Measurements from ENCODE around the gene CHAD. TPM values are rescaled to one million over a fixed set of nuclear protein-coding genes. Genes with fewer than 3 reads are reported as not detected.
"Not testable (repeated sequence)": the region's sequence is repeated elsewhere in the genome, so short reads cannot be mapped to it uniquely, and the experiment has no call there.

Gene CHAD
- total and polyA plus RNA-seq, 12 donors = 1.7 to 26.6 (median 7.0) TPM

- peak in 3 of 7 donors; percentile 21 to 73 (median 45) for DNase-seq
- H3K36me3 ChIP-seq (replicated peaks in 1 of 2) = peaks cover 0 to 21% of the 10 kb centered on the region in 2 donors
- no peaks in the 10 kb centered on the region for H3K9me3 ChIP-seq (replicated peaks in 1 of 3)
- no peak for TF ChIP-seq POLR2A (IDR thresholded peaks at IDR 0.05)
- TF ChIP-seq CTCF (IDR thresholded peaks at IDR 0.05) = no peak
- H3K4me1 ChIP-seq (replicated peaks in 1 of 2) = peaks cover 12 to 17% of the 10 kb centered on the region in 2 donors
- H3K27ac ChIP-seq = no peak overlapping the region
- intact Hi-C loops (cut with DNase I) = loop anchor here in 1 of 2 donors (5.0 kb wide), 1 partner anchor 109 kb away; no protein-coding TSS in a partner anchor
- H3K4me3 ChIP-seq = no peak overlapping the region
- no peaks in the 10 kb centered on the region for H3K27me3 ChIP-seq
- 67 to 80% (median 70%) methylated on average over 18 of the region's 18 CpGs for WGBS, 4 donors
Measured at GRCh38 chr17:50476545-50477315, 8.1 kb upstream of the CHAD start.

- peaks cover 0 to 24% of the 10 kb centered on the region in 2 donors for H3K36me3 ChIP-seq (replicated peaks in 1 of 2)
- 31 to 73% (median 40%) methylated on average over 5 to 28 of the region's 33 CpGs for WGBS, 4 donors
- not testable (repeated sequence) for DNase-seq; H3K9me3 ChIP-seq (replicated peaks in 1 of 3); H3K27me3 ChIP-seq; H3K4me3 ChIP-seq
- H3K27ac ChIP-seq = peak overlapping the region in 1 of 5 donors; percentile 20
- H3K4me1 ChIP-seq (replicated peaks in 1 of 2) = peaks cover 12 to 17% of the 10 kb centered on the region in 2 donors
- intact Hi-C loops (cut with DNase I) = loop anchor here in 1 of 2 donors (5.0 kb wide), 1 partner anchor 109 kb away; no protein-coding TSS in a partner anchor
Measured at GRCh38 chr17:50475775-50476544, 7.3 kb upstream of the CHAD start.

- Histone ChIP-seq H3K4me1 (replicated peaks in 1 of 2) (peaks cover 13 to 17% of the 10 kb centered on the region in 2 donors), H3K27me3 (no peaks in the 10 kb centered on the region), H3K9me3 (replicated peaks in 1 of 3) (no peaks in the 10 kb centered on the region), H3K36me3 (replicated peaks in 1 of 2) (peaks cover 0 to 24% of the 10 kb centered on the region in 2 donors), H3K27ac (no peak overlapping the region), H3K4me3 (no peak overlapping the region)
- intact Hi-C loops (cut with DNase I) = loop anchor here in 1 of 2 donors (5.0 kb wide), 1 partner anchor 108 kb away; no protein-coding TSS in a partner anchor
- DNase-seq = no peak
- 72 to 77% (median 75%) methylated on average over 4 of the region's 4 CpGs for WGBS, 4 donors
- no peak for TF ChIP-seq POLR2A (IDR thresholded peaks at IDR 0.05)
Measured at GRCh38 chr17:50475362-50475761, 6.7 kb upstream of the CHAD start.

GRCh38 chr17:50474523-50474922, 5.8 kb upstream of the CHAD start:
- WGBS, 4 donors = 60 to 80% (median 67%) methylated on average over 5 to 6 of the region's 6 CpGs
- peaks cover 0 to 24% of the 10 kb centered on the region in 2 donors for H3K36me3 ChIP-seq (replicated peaks in 1 of 2)
- no peaks in the 10 kb centered on the region for H3K27me3 ChIP-seq
- peak in 2 of 7 donors; percentile 15 to 35 for DNase-seq
- H3K27ac ChIP-seq = no peak overlapping the region
- intact Hi-C loops (cut with DNase I) = loop anchor here in 1 of 2 donors (5.0 kb wide), 1 partner anchor 117 kb away; no protein-coding TSS in a partner anchor
- peaks cover 18% of the 10 kb centered on the region in 2 donors for H3K4me1 ChIP-seq (replicated peaks in 1 of 2)
- TF ChIP-seq POLR2A (IDR thresholded peaks at IDR 0.05) (no peak), CTCF (IDR thresholded peaks at IDR 0.05) (no peak)
- H3K4me3 ChIP-seq = no peak overlapping the region
- no peaks in the 10 kb centered on the region for H3K9me3 ChIP-seq (replicated peaks in 1 of 3)

- intact Hi-C loops (cut with DNase I) = loop anchor here in 1 of 2 donors (5.0 kb wide), 1 partner anchor 117 kb away; no protein-coding TSS in a partner anchor
- DNase-seq = peak in 1 of 7 donors; percentile 15
- H3K4me3 ChIP-seq = no peak overlapping the region
Measured at GRCh38 chr17:50473901-50474300, 5.2 kb upstream of the CHAD start.

GRCh38 chr17:50472761-50473161, 4.1 kb upstream of the CHAD start:
- not testable (repeated sequence) for H3K9me3 ChIP-seq (replicated peaks in 1 of 3); H3K27ac ChIP-seq; H3K27me3 ChIP-seq; H3K4me3 ChIP-seq; DNase-seq
- Histone ChIP-seq H3K4me1 (replicated peaks in 1 of 2) (peaks cover 22 to 26% of the 10 kb centered on the region in 2 donors), H3K36me3 (replicated peaks in 1 of 2) (peaks cover 0 to 24% of the 10 kb centered on the region in 2 donors)
- WGBS, 4 donors = 84 to 91% (median 88%) methylated on average over 13 of the region's 13 CpGs
- intact Hi-C loops (cut with DNase I) = loop anchor here in 1 of 2 donors (5.0 kb wide), 1 partner anchor 115 kb away; no protein-coding TSS in a partner anchor

More at GRCh38 chr17:50473901-50474300, 5.2 kb upstream of the CHAD start:
- 84 to 89% (median 88%) methylated on average over 10 to 11 of the region's 11 CpGs for WGBS, 4 donors
- H3K9me3 ChIP-seq (replicated peaks in 1 of 3) = no peaks in the 10 kb centered on the region
- peaks cover 20 to 23% of the 10 kb centered on the region in 2 donors for H3K4me1 ChIP-seq (replicated peaks in 1 of 2)
- H3K36me3 ChIP-seq (replicated peaks in 1 of 2) = peaks cover 0 to 24% of the 10 kb centered on the region in 2 donors
- no peaks in the 10 kb centered on the region for H3K27me3 ChIP-seq
- H3K27ac ChIP-seq = no peak overlapping the region
- no peak for TF ChIP-seq CTCF (IDR thresholded peaks at IDR 0.05)
- TF ChIP-seq POLR2A (IDR thresholded peaks at IDR 0.05) = no peak

Data from adrenal gland (tissue), 12 donors.